ENCODE measurements around the gene PIK3R3. TPM values are rescaled to one million over a fixed set of nuclear protein-coding genes. Genes with fewer than 3 reads are reported as not detected.

Gene PIK3R3
- total RNA-seq, 3 donors from 2014 or later, result 17.9 to 80.3 (median 46.8) TPM

GRCh38 chr1:46084553-46085451, 47.6 kb downstream of the PIK3R3 start:
- Histone ChIP-seq H3K27ac (no peak overlapping the region), H3K9me3 (no peaks in the 10 kb centered on the region), H3K4me3 (no peak overlapping the region), H3K27me3 (no peaks in the 10 kb centered on the region), H3K4me1 (no peaks in the 10 kb centered on the region), H3K36me3 (no peaks in the 10 kb centered on the region)
- intact Hi-C loops (cut with DNase I; ENCODE audit: low total_unique reads), result no loop called here
- no peak for DNase-seq (ENCODE audit: low spot score in 2 of 2)
- TF ChIP-seq CTCF (IDR thresholded peaks at IDR 0.05) (no peak), POLR2AphosphoS5 (IDR thresholded peaks at IDR 0.05) (no peak), POLR2A (IDR thresholded peaks at IDR 0.05) (no peak)

- Histone ChIP-seq H3K27ac (no peak overlapping the region), H3K27me3 (no peaks in the 10 kb centered on the region), H3K4me3 (no peak overlapping the region), H3K36me3 (no peaks in the 10 kb centered on the region), H3K9me3 (no peaks in the 10 kb centered on the region), H3K4me1 (no peaks in the 10 kb centered on the region)
- TF ChIP-seq CTCF (IDR thresholded peaks at IDR 0.05) (no peak), POLR2A (IDR thresholded peaks at IDR 0.05) (no peak), POLR2AphosphoS5 (IDR thresholded peaks at IDR 0.05) (no peak)
- intact Hi-C loops (cut with DNase I; ENCODE audit: low total_unique reads), result no loop called here
- DNase-seq (ENCODE audit: low spot score in 2 of 2), result no peak
Observed at GRCh38 chr1:46083579-46083978, 48.9 kb downstream of the PIK3R3 start.

GRCh38 chr1:46081619-46082018, 50.8 kb downstream of the PIK3R3 start:
- Histone ChIP-seq H3K9me3 (no peaks in the 10 kb centered on the region), H3K4me1 (no peaks in the 10 kb centered on the region), H3K4me3 (no peak overlapping the region), H3K27ac (no peak overlapping the region), H3K27me3 (no peaks in the 10 kb centered on the region), H3K36me3 (no peaks in the 10 kb centered on the region)
- DNase-seq (ENCODE audit: low spot score in 2 of 2), result no peak
- TF ChIP-seq POLR2A (IDR thresholded peaks at IDR 0.05) (no peak), CTCF (IDR thresholded peaks at IDR 0.05) (no peak), POLR2AphosphoS5 (IDR thresholded peaks at IDR 0.05) (no peak)
- intact Hi-C loops (cut with DNase I; ENCODE audit: low total_unique reads), result no loop called here

GRCh38 chr1:46081206-46081605, 51.2 kb downstream of the PIK3R3 start:
- Histone ChIP-seq H3K27me3 (no peaks in the 10 kb centered on the region), H3K27ac (no peak overlapping the region), H3K9me3 (no peaks in the 10 kb centered on the region), H3K4me3 (no peak overlapping the region), H3K4me1 (no peaks in the 10 kb centered on the region), H3K36me3 (no peaks in the 10 kb centered on the region)
- DNase-seq (ENCODE audit: low spot score in 2 of 2), result no peak
- no peak for TF ChIP-seq POLR2AphosphoS5 (IDR thresholded peaks at IDR 0.05)
- no peak for TF ChIP-seq POLR2A (IDR thresholded peaks at IDR 0.05)
- intact Hi-C loops (cut with DNase I; ENCODE audit: low total_unique reads), result no loop called here

GRCh38 chr1:46080257-46080656, 52.2 kb downstream of the PIK3R3 start:
- DNase-seq (ENCODE audit: low spot score in 2 of 2), result no peak
- Histone ChIP-seq H3K36me3 (no peaks in the 10 kb centered on the region), H3K27me3 (no peaks in the 10 kb centered on the region), H3K9me3 (no peaks in the 10 kb centered on the region), H3K4me3 (no peak overlapping the region), H3K4me1 (no peaks in the 10 kb centered on the region), H3K27ac (no peak overlapping the region)
- TF ChIP-seq CTCF (IDR thresholded peaks at IDR 0.05) (no peak), POLR2A (IDR thresholded peaks at IDR 0.05) (no peak), POLR2AphosphoS5 (IDR thresholded peaks at IDR 0.05) (no peak)
- intact Hi-C loops (cut with DNase I; ENCODE audit: low total_unique reads), result no loop called here
